T-helper 17 cell (primary cell): ENCODE data around the gene SPRTN. TPM values are rescaled to one million over a fixed set of nuclear protein-coding genes. Genes with fewer than 3 reads are reported as not detected.
A peak's percentile ranks its signal among the peaks of the same experiment; 100 is the strongest.

Experiments
- ATAC-seq: fragments of 150-1000 bp; cut with Tn5 transposase; 2 replicates; pipeline ENCODE4 v1.10.0; 2021; ENCODE audit warnings: mild to moderate bottlenecking, moderate library complexity
- DNase-seq, 3 donors: peaks; one replicate each; pipeline versions ENCODE4 v3.0.0 to v3.0.0-alpha.2; 2020 to 2021
- H3K9me3 ChIP-seq: one replicate; pipeline ENCODE4 v1.7.0; 2013; ENCODE audit warnings: low read length, mild to moderate bottlenecking; ENCODE audit not compliant: control insufficient read depth, poor library complexity, severe bottlenecking
- H3K27ac Mint-ChIP-seq: one replicate; pipeline ENCODE4 v1.8.0; 2022; ENCODE audit warnings: mild to moderate bottlenecking, moderate library complexity, mixed read lengths
- H3K27me3 Mint-ChIP-seq: one replicate; pipeline ENCODE4 v1.8.0; 2022; ENCODE audit warnings: mixed read lengths
- H3K36me3 Mint-ChIP-seq: one replicate; pipeline ENCODE4 v1.8.0; 2022; ENCODE audit warnings: low read depth, mixed read lengths
- H3K4me1 Mint-ChIP-seq: one replicate; pipeline ENCODE4 v1.8.0; 2022; ENCODE audit warnings: mild to moderate bottlenecking, mixed read lengths
- H3K4me3 Mint-ChIP-seq: one replicate; pipeline ENCODE4 v1.8.0; 2022; ENCODE audit warnings: mild to moderate bottlenecking, moderate library complexity, mixed read lengths
- total RNA-seq, 4 donors: library from RNA in 2 of 4; stranded (reverse) in 2 of 4; gene quantifications; one replicate each; pipeline ENCODE4 v1.2.3 and lab custom pipeline; 2022 to 2026

SPRTN gene
- total RNA-seq, 2 donors from 2014 or later: 23.3 to 31.3 TPM

GRCh38 chr1:231372501-231372900, 34.4 kb downstream of the SPRTN start:
- H3K36me3 Mint-ChIP-seq: peaks cover 2% of the 10 kb centered on the region
- H3K4me1 Mint-ChIP-seq: peaks cover 19% of the 10 kb centered on the region
- no peak overlapping the region for H3K27ac Mint-ChIP-seq
- H3K27me3 Mint-ChIP-seq: no peaks in the 10 kb centered on the region
- no peaks in the 10 kb centered on the region for H3K9me3 ChIP-seq
- ATAC-seq (no peak), DNase-seq (no peak)
- H3K4me3 Mint-ChIP-seq: no peak overlapping the region

DNA sequence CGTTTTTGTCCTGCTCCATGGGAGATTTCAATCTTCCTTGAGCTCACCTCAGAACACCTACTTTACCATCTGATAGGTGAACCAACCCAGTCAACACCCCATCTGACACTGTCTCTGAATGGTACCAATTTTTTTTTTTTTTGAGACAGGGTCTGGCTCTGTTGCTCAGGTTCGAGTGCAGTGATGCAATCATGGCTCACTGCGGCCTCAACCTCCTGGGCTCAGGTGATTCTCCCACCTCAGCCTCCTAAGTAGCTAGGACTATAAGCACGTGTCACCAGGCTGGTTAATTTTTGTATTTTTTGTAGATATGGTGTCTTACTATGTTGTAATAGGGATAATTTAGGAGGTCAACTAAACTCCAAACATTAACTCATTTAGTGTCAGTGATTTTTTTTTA, 36.3 kb downstream of the SPRTN start:
- ATAC-seq (no peak), DNase-seq (no peak)
- no peak overlapping the region for H3K4me3 Mint-ChIP-seq
- H3K36me3 Mint-ChIP-seq: no peaks in the 10 kb centered on the region
- H3K4me1 Mint-ChIP-seq: peaks cover 30% of the 10 kb centered on the region
- no peak overlapping the region for H3K27ac Mint-ChIP-seq
- no peaks in the 10 kb centered on the region for H3K9me3 ChIP-seq
- no peaks in the 10 kb centered on the region for H3K27me3 Mint-ChIP-seq

GRCh38 chr1:231376101-231376500, 38.0 kb downstream of the SPRTN start:
- DNase-seq: no peak
- Mint-ChIP-seq H3K27ac (peak overlapping the region; percentile 92), H3K4me3 (no peak overlapping the region), H3K4me1 (peaks cover 35% of the 10 kb centered on the region), H3K36me3 (no peaks in the 10 kb centered on the region), H3K27me3 (no peaks in the 10 kb centered on the region)
- no peak for ATAC-seq
- H3K9me3 ChIP-seq: no peaks in the 10 kb centered on the region

- DNase-seq (no peak), ATAC-seq (peak; percentile 45)
- Mint-ChIP-seq H3K27ac (peak overlapping the region; percentile 92), H3K4me3 (peak overlapping the region; percentile 31), H3K36me3 (no peaks in the 10 kb centered on the region), H3K4me1 (peaks cover 38% of the 10 kb centered on the region), H3K27me3 (no peaks in the 10 kb centered on the region)
- no peaks in the 10 kb centered on the region for H3K9me3 ChIP-seq
Observed at GRCh38 chr1:231376875-231377549, 38.9 kb downstream of the SPRTN start.

DNA sequence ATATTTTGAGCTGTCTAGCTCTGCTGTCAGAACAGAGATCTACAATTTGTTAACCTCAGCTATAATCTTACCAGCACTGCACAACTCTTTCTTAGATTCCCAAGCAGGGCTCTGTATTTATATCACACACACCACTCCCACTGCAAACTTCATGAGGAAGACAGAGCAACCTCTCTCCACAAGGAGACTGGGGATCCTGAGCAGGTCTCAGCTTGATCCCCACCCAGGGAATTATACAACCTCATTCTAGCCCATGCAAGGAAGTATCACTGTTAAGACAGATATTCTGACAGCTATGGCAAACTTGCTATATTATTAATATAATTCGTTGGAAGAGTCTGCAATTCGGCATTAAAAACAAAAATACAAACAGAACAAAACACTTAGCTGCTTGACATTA, 43.6 kb downstream of the SPRTN start:
- Mint-ChIP-seq H3K4me3 (no peak overlapping the region), H3K36me3 (no peaks in the 10 kb centered on the region), H3K27ac (no peak overlapping the region), H3K27me3 (no peaks in the 10 kb centered on the region), H3K4me1 (peaks cover 35% of the 10 kb centered on the region)
- ATAC-seq (no peak), DNase-seq (no peak)
- no peaks in the 10 kb centered on the region for H3K9me3 ChIP-seq

DNA sequence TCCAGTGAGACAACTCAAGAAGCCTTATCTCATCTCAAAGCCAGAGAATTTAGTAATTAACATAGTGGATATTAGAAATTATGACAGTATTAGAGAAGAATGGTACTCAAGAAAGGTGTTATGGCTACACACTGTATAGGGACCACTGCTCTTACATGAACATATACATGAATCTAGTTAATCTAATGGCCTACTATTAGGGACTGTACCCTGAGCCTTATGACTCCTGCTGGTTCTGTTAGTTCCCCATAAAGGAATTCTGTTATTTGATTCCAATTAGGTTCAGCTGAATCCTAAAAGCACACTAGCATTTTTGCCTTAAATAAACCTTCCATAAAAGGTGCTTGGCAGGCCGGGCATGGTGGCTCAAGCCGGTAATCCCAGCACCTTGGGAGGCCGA, 44.3 kb downstream of the SPRTN start:
- Mint-ChIP-seq H3K4me3 (no peak overlapping the region), H3K36me3 (no peaks in the 10 kb centered on the region), H3K27me3 (no peaks in the 10 kb centered on the region), H3K4me1 (peaks cover 32% of the 10 kb centered on the region), H3K27ac (no peak overlapping the region)
- no peak for ATAC-seq
- DNase-seq: no peak
- H3K9me3 ChIP-seq: no peaks in the 10 kb centered on the region

DNA sequence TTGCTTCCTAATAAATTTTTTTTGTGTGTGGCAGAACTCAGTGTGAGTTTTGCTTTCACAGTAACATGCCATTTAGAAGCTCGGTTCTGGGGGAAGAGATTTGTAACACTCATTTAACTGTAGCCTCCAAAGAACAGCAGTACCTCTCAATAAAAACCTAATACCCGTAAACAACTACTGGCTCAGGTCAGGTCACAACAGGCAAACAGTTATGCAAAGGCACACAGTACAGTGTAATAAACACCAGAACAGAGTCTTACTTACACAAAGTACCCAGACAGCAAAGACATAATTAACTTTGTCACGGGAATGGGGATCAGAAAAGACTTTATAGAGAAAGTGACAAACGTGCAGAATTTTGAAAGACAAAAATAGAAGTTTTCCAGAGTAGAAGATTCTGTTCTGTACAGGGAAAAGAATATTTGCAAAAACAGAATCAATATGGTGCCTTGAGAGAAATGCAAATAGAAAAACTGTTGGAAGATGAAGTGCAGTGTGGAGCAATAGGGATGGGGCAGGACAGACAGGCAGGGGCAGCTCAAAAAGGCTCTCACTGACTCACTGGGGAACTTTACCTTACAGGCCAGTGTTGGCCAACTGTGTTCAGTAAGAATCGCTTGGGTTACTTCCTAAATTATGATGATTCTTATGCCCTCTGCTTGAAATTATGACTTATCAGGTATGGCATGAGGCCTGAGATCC, 45.2 kb downstream of the SPRTN start:
- peaks cover 33% of the 10 kb centered on the region for H3K4me1 Mint-ChIP-seq
- no peaks in the 10 kb centered on the region for H3K9me3 ChIP-seq
- DNase-seq (no peak), ATAC-seq (no peak)
- H3K27ac Mint-ChIP-seq: no peak overlapping the region
- no peaks in the 10 kb centered on the region for H3K36me3 Mint-ChIP-seq
- H3K27me3 Mint-ChIP-seq: no peaks in the 10 kb centered on the region
- no peak overlapping the region for H3K4me3 Mint-ChIP-seq

DNA sequence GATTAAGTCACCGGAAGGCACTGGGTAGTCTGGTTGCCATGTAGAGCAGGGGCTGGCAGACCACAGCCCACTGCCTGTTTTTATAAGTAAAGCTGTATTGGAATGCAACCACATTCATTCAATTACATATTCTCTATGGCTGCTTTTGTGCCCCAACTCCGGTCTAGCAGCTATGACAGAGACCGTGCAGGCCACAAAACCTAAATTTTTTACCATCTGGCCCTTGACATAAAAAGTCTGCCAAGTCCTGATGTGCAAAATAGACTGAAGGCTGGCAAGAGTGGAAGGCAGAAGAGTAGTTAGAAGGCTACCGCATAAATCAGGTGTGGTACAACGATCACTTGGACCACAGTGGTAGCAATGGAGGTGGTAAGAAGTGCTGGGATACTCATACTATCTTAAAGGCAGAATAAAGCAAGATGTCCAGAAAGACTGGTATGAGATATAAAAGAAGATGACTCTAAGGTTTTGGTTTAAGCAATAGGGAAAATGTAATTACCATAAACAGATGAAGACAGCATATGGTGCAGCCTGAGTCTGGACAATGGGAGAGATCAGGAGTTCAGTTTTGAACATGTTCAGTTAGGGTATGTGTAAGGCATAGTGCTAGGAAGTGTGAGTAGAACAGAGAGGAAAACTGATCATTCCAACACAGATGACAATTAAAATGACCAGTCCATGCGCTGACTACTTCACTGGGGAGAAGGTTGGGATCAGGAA, 46.8 kb downstream of the SPRTN start:
- no peaks in the 10 kb centered on the region for H3K9me3 ChIP-seq
- H3K4me1 Mint-ChIP-seq: peaks cover 26% of the 10 kb centered on the region
- H3K27me3 Mint-ChIP-seq: no peaks in the 10 kb centered on the region
- no peak overlapping the region for H3K27ac Mint-ChIP-seq
- no peak overlapping the region for H3K4me3 Mint-ChIP-seq
- no peaks in the 10 kb centered on the region for H3K36me3 Mint-ChIP-seq
- ATAC-seq (no peak), DNase-seq (no peak)

- Mint-ChIP-seq H3K36me3 (no peaks in the 10 kb centered on the region), H3K27ac (no peak overlapping the region), H3K4me3 (no peak overlapping the region), H3K27me3 (no peaks in the 10 kb centered on the region), H3K4me1 (peaks cover 30% of the 10 kb centered on the region)
- ATAC-seq (no peak), DNase-seq (no peak)
- no peaks in the 10 kb centered on the region for H3K9me3 ChIP-seq
Observed at GRCh38 chr1:231385416-231385748, 47.3 kb downstream of the SPRTN start.

GRCh38 chr1:231386466-231386865, 48.4 kb downstream of the SPRTN start:
- Mint-ChIP-seq H3K4me3 (no peak overlapping the region), H3K27me3 (no peaks in the 10 kb centered on the region), H3K36me3 (no peaks in the 10 kb centered on the region), H3K27ac (no peak overlapping the region), H3K4me1 (peaks cover 28% of the 10 kb centered on the region)
- ATAC-seq (no peak), DNase-seq (no peak)
- no peaks in the 10 kb centered on the region for H3K9me3 ChIP-seq

DNA sequence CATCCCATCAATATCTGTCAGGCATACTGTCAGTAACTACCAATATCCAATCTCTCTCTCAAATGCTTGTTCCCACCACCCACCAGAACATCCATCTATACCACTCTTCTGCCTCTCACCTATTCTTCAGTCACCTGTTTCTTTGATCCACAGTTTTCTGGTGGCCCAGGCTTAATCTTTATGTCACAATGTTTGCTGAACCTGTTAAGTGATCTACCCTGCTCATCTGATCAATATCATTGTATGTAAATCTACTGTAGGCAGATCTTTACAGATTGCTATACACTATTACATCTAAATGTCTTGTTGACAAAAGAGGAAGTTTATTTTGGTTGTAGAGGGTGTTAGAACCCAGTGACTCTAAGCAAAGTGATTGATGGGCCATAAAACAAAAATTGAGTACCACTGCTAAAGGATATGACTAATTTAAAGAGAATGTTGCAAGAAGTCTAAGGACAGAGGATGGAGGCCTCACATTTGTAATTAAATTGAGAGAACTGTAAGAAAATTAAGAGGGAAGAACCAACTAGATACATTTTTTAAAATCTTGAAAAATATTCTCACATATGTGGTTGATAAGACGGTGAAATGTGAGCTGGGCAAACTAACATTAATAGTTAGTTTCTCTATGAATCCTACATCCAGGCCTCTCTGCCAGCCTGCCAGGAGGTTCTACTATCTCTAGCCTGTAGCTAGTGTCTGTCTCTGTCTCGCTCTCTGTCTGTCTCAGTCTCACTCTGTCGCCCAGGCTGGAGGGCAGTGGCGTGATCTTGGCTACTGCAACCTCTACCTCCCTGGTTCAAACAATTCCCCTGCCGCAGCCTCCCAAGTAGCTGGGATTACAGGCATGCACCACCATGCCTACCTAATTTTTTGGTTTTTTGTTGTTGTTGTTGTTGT, 49.9 kb downstream of the SPRTN start:
- H3K4me1 Mint-ChIP-seq: peaks cover 29% of the 10 kb centered on the region
- no peaks in the 10 kb centered on the region for H3K9me3 ChIP-seq
- no peaks in the 10 kb centered on the region for H3K36me3 Mint-ChIP-seq
- H3K27me3 Mint-ChIP-seq: no peaks in the 10 kb centered on the region
- no peak for DNase-seq
- H3K4me3 Mint-ChIP-seq: no peak overlapping the region
- H3K27ac Mint-ChIP-seq: peak overlapping the region; percentile 29
- ATAC-seq: no peak

DNA sequence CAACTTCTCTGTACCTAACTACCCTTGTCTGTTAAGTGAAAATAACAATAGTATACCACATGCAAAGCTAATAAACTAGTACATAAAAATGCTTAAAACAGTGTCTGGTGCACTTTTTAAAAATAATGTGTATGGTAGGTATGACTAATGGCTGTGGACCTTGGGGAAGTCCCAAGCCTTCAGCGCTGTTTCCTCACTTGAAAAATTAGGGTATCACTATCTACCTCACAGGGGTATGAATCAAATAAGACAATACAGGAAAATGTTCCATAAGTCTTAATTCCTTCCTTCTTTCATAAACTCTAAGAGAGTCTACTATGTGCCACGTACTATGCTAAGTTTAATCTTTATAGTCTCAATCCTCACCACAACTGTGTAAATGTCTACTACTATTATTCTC, 52.0 kb downstream of the SPRTN start:
- no peaks in the 10 kb centered on the region for H3K9me3 ChIP-seq
- no peak overlapping the region for H3K4me3 Mint-ChIP-seq
- DNase-seq (no peak), ATAC-seq (no peak)
- no peaks in the 10 kb centered on the region for H3K36me3 Mint-ChIP-seq
- no peaks in the 10 kb centered on the region for H3K27me3 Mint-ChIP-seq
- H3K27ac Mint-ChIP-seq: no peak overlapping the region
- H3K4me1 Mint-ChIP-seq: peaks cover 47% of the 10 kb centered on the region
